Psoas muscle (tissue), 8 donors: Measurements from ENCODE around the gene ITGA4. TPM values are rescaled to one million over a fixed set of nuclear protein-coding genes. Genes with fewer than 3 reads are reported as not detected.

ENCODE experiments used
- ATAC-seq, 4 donors: fragments of 200-7000 bp; cut with Tn5 transposase; one replicate each; pipeline ENCODE4 v1.9.1; 2020; ENCODE audit warnings: moderate library complexity in 3 of 4, mild to moderate bottlenecking in 2 of 4
- DNase-seq, 2 donors: peaks; one replicate each; pipeline ENCODE4 v3.0.0-alpha.2; 2020
- H3K27ac ChIP-seq: fragments of 200-600 bp; one replicate; pipeline ENCODE4 v1.8.0; 2022
- H3K27me3 ChIP-seq, 3 donors: fragments of 200-600 bp in 1 of 3; one replicate each; pipeline versions ENCODE4 v1.6.1 to v1.8.0; 2013 to 2022; ENCODE audit warnings: low read length in 2 of 3, mild to moderate bottlenecking in 2 of 3, moderate library complexity in 1 of 3; ENCODE audit not compliant: insufficient read depth in 3 of 3
- H3K36me3 ChIP-seq, 2 donors: fragments of 200-600 bp in 1 of 2; one replicate each; pipeline versions ENCODE4 v1.6.1 to v1.8.0; 2013 to 2022; ENCODE audit warnings: low read depth in 1 of 2, mild to moderate bottlenecking in 1 of 2, moderate library complexity in 1 of 2; ENCODE audit not compliant: insufficient read depth in 1 of 2
- H3K4me1 ChIP-seq: fragments of 200-600 bp; one replicate; pipeline ENCODE4 v1.8.0; 2022
- H3K4me3 ChIP-seq: fragments of 200-600 bp; one replicate; pipeline ENCODE4 v1.8.0; 2022; ENCODE audit warnings: mild to moderate bottlenecking
- H3K9me3 ChIP-seq: fragments of 200-600 bp; one replicate; pipeline ENCODE4 v1.8.0; 2022
- CTCF ChIP-seq: fragments of 200-600 bp; IDR thresholded peaks from one replicate; pipeline ENCODE4 v1.8.0; 2022; ENCODE audit warnings: antibody characterized with exemption
- WGBS, 3 donors: extraction: QIAGEN DNeasy Blood & Tissue Kit; methylation state at CpG; one replicate each; pipeline versions ENCODE4 v1.1.6 to v1.1.7; 2013; 5-methylcytosine and 5-hydroxymethylcytosine counted together
- intact Hi-C, 2 donors: fragments of 100-400 bp; cut with DNase I; formaldehyde crosslinking; loops; one replicate each; pipeline versions ENCODE4 v1.11.0 to v1.14.2; 2022
- polyA plus RNA-seq, 3 donors: library from polyadenylated mRNA; stranded (reverse); fragments of 200-250 nt; gene quantifications; one replicate each; pipeline ENCODE4 v1.2.3, GENCODE V29; 2013
- total RNA-seq, 4 donors: library from RNA; stranded (reverse); fragmentation: NEBNext Ultra II Directional in 2 of 4; extraction: Animal tissue kit (Norgen Biotek cat#: 25700) in 2 of 4; gene quantifications; one replicate each; pipeline versions ENCODE4 v1.2.1 to v1.2.4, GENCODE V29; 2021 to 2023
- donor health status: healthy with polysubstance abuse.
- donor health status: DM: no; HTN: no; CAD: no; lungs with moderate emphysema.
- donor health status: Bipolar disorder and iron deficiency.
- donor health status: healthy.
- donor health status: DM: yes; HTN: yes; CAD: no.
- donor health status: DM: no; HTN: no; CAD: no.
- donor health status: DM: no; HTN: no; CAD: no.
- donor health status: DM: yes; HTN: yes; CAD: no.

The ITGA4 gene
- total and polyA plus RNA-seq, 7 donors, result 0.16 to 2.6 (median 0.85) TPM

- Histone ChIP-seq H3K27ac (no peak overlapping the region), H3K4me3 (no peak overlapping the region), H3K9me3 (no peaks in the 10 kb centered on the region), H3K27me3 (peaks cover 0 to 2% (median 0%) of the 10 kb centered on the region in 3 donors), H3K36me3 (no peaks in the 10 kb centered on the region), H3K4me1 (no peaks in the 10 kb centered on the region)
- no peak for TF ChIP-seq CTCF
- WGBS, 3 donors, result 42 to 47% (median 46%) methylated on average over 2 of the region's 2 CpGs
- DNase-seq (no peak), ATAC-seq (no peak)
- intact Hi-C loops, result loop anchor here in 1 of 2 donors (10.0 kb wide), 1 partner anchor 139 kb away; no protein-coding TSS in a partner anchor
These were observed 118.5 kb downstream of the ITGA4 start for GRCh38 chr2:181575650-181576025.

DNA sequence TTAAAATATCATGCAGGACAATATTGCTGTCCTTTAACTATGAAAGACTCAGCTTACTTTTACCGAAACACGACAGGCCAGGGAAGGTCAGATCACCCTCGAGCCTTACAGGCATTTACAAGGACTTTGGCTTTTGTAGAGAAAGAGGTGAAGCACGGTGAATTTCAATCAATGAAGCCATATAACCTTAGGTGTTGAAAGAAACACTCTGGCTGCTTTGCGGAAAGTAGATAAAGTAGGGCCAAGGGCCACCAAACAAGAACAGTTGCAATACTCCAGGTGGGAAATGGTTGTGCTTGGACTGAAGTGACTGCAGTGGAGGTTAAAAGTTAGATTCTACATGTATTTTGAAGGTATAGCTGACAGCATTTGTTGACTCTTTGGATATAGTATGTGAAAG is 119.2 kb downstream of the ITGA4 start:
- Histone ChIP-seq H3K4me3 (no peak overlapping the region), H3K36me3 (no peaks in the 10 kb centered on the region), H3K27ac (no peak overlapping the region), H3K4me1 (no peaks in the 10 kb centered on the region), H3K27me3 (peaks cover 0 to 2% (median 0%) of the 10 kb centered on the region in 3 donors), H3K9me3 (no peaks in the 10 kb centered on the region)
- WGBS, 3 donors, result 64 to 69% (median 66%) methylated on average over 5 of the region's 5 CpGs
- DNase-seq (no peak), ATAC-seq (no peak)
- intact Hi-C loops, result loop anchor here in 1 of 2 donors (10.0 kb wide), 1 partner anchor 138 kb away; no protein-coding TSS in a partner anchor
- TF ChIP-seq CTCF, result no peak

DNA sequence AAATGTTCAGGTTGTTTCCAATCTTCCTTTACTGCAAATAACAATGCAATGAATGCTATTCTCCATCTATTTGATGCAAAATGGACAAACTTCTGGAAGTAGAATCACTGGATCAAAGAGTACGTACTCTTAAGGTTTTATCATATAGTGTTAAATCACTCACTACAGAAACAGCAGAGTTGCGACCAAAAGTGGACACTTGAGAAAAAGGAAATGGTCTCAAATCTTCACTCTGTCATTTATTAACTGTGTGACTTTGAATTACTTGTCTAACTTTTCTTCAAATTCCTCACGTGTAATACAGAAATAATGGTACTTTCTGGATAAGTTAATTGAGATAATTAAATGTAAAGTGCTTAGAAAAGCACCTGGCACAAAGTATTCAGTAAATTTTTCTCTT is 121.6 kb downstream of the ITGA4 start:
- 57 to 66% (median 66%) methylated on average over 3 of the region's 3 CpGs for WGBS, 3 donors
- H3K27me3 ChIP-seq, result peaks cover 0 to 3% (median 2%) of the 10 kb centered on the region in 3 donors
- H3K27ac ChIP-seq, result no peak overlapping the region
- DNase-seq, result no peak
- no peaks in the 10 kb centered on the region for H3K36me3 ChIP-seq
- no peak overlapping the region for H3K4me3 ChIP-seq
- no peak for ATAC-seq
- no peaks in the 10 kb centered on the region for H3K4me1 ChIP-seq
- no peak for TF ChIP-seq CTCF
- intact Hi-C loops, result loop anchor here in 1 of 2 donors (10.0 kb wide), 1 partner anchor 136 kb away; no protein-coding TSS in a partner anchor
- H3K9me3 ChIP-seq, result no peaks in the 10 kb centered on the region

- TF ChIP-seq CTCF, result no peak
- no peak overlapping the region for H3K4me3 ChIP-seq
- peaks cover 0 to 3% (median 3%) of the 10 kb centered on the region in 3 donors for H3K27me3 ChIP-seq
- DNase-seq (no peak), ATAC-seq (no peak)
- H3K4me1 ChIP-seq, result no peaks in the 10 kb centered on the region
- H3K9me3 ChIP-seq, result no peaks in the 10 kb centered on the region
- WGBS, 3 donors, result 59 to 81% (median 74%) methylated on average over 2 of the region's 2 CpGs
- intact Hi-C loops, result no loop called here
- no peaks in the 10 kb centered on the region for H3K36me3 ChIP-seq
- H3K27ac ChIP-seq, result no peak overlapping the region
These were observed 124.3 kb downstream of the ITGA4 start for GRCh38 chr2:181581534-181581933.

DNA sequence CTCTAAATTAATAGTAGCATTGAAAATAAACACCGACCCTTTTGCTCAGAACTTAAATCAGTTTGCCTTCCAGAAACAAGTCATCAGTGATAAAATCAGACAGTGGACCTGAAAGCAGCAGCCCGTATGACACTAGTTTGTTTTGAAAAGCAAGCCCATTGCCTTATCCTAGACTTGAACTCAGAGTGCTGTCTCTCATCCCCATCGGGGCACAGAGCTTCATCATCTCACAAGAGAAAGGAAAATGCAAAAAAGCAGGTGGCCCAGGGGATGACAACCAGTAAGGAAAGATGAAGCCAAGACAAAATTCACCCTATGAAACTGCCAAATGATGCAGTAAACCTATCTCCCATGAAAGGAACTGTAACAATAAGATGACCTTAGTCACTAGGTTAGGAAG is 128.5 kb downstream of the ITGA4 start:
- ATAC-seq, result no peak
- WGBS, 3 donors, result 50 to 63% (median 62%) methylated on average over 3 of the region's 3 CpGs
- Histone ChIP-seq H3K4me3 (no peak overlapping the region), H3K9me3 (no peaks in the 10 kb centered on the region), H3K27me3 (peaks cover 0 to 3% (median 3%) of the 10 kb centered on the region in 3 donors), H3K4me1 (no peaks in the 10 kb centered on the region), H3K36me3 (no peaks in the 10 kb centered on the region), H3K27ac (no peak overlapping the region)
- no peak for DNase-seq
- TF ChIP-seq CTCF, result no peak
- intact Hi-C loops, result no loop called here
